Measurements from ENCODE around the gene MYOZ3. TPM values are rescaled to one million over a fixed set of nuclear protein-coding genes. Genes with fewer than 3 reads are reported as not detected.

The MYOZ3 gene
- total and polyA plus RNA-seq, 2 of the 8 experiments (the other 6 are each of a cell fraction or from before 2014, with no cell fraction given): 9.6 to 19.1 TPM

- no peak overlapping the region for H4K5ac ChIP-seq (ENCODE audit: insufficient read length, low read depth, low read length)
- no peaks in the 10 kb centered on the region for H3K23me2 ChIP-seq (ENCODE audit: low read depth, low read length)
- POLR2A ChIA-PET (ENCODE audit: partially characterized antibody): interaction anchor here (1.2 to 1.9 kb wide), 2 partner anchors 9 to 187 kb away, joined by 3 to 6 read pairs; partner anchors contain the start of gene RPS14
- no peak overlapping the region for H3K4me3 ChIP-seq (ENCODE audit: extremely low read depth in 1 of 4, insufficient read depth in 2 of 4, low read depth in 3 of 4, low read length in 4 of 4)
- no peak overlapping the region; a peak in 1 of 4 replicates for H3K4me2 ChIP-seq (ENCODE audit: insufficient read depth in 1 of 2, low read depth in 2 of 2, low read length in 2 of 2)
- WGBS, 2 experiments (ENCODE audit: extremely low coverage in 1 of 2, insufficient coverage in 1 of 2, insufficient read length in 1 of 2, insufficient replicate concordance in 2 of 2, low coverage in 1 of 2, low lambda C conversion rate in 2 of 2, missing lambda C conversion rate in 1 of 2): 92% methylated on average over 4 of the region's 6 CpGs; no CpG with 5 or more reads in 1 of the 2 experiments
- H3K79me1 ChIP-seq (ENCODE audit: low read depth, low read length): no peaks in the 10 kb centered on the region
- H2BK5ac ChIP-seq (ENCODE audit: low read depth, low read length): no peak overlapping the region
- DNase-seq (ENCODE audit: low read depth in 1 of 2, low spot score in 2 of 2) (no peak), FAIRE-seq (no peak)
- H2AFZ ChIP-seq (ENCODE audit: low read length): no peak overlapping the region
- no peak overlapping the region for H3K23ac ChIP-seq (ENCODE audit: insufficient read length)
- no peak overlapping the region for H3K14ac ChIP-seq (ENCODE audit: insufficient read length)
- H2AK5ac ChIP-seq (ENCODE audit: low read depth, low read length): no peak overlapping the region
- no peak overlapping the region for H3K9ac ChIP-seq (replicated peaks in 1 of 4; ENCODE audit: extremely low read depth in 1 of 4, low read depth in 3 of 4, low read length in 3 of 4)
- H3K27ac ChIP-seq (ENCODE audit: low read depth, low read length): no peak overlapping the region
- no peak overlapping the region; the same call in 1 of the 2 replicates for H3K18ac ChIP-seq (ENCODE audit: extremely low read depth, low read length)
- H4K91ac ChIP-seq (replicated peaks; ENCODE audit: insufficient read length, low read length): no peak overlapping the region
- no peak overlapping the region for H3K56ac ChIP-seq (replicated peaks; ENCODE audit: insufficient read length, low read depth, low read length)
- TF ChIP-seq POU5F1 (IDR thresholded peaks at IDR 0.05; ENCODE audit: low read depth, low read length) (no peak), RAD21 (IDR thresholded peaks at IDR 0.05 in 1 of 2, conservative IDR thresholded peaks at IDR 0.05 in 1 of 2; ENCODE audit: low read depth in 2 of 2, low read length in 2 of 2) (no peak), CTBP2 (IDR thresholded peaks at IDR 0.05; ENCODE audit: borderline replicate concordance, insufficient read depth, insufficient read length, low read length) (no peak), GABPA (IDR thresholded peaks at IDR 0.05; ENCODE audit: borderline replicate concordance, insufficient read depth, low read length) (no peak), RFX5 (IDR thresholded peaks at IDR 0.05; ENCODE audit: borderline replicate concordance, low read depth, low read length) (no peak), GTF2F1 (IDR thresholded peaks at IDR 0.05; ENCODE audit: borderline replicate concordance, low read depth, low read length) (no peak)
- CTCF ChIA-PET (ENCODE audit: partially characterized antibody): interaction anchor here (18.4 kb wide), 1 partner anchor 19 kb away, joined by 247 read pairs; the partner anchor contains the start of gene MYOZ3
- no peak overlapping the region for H3K4ac ChIP-seq (replicated peaks; ENCODE audit: insufficient read length, low read depth, low read length)
- no peaks in the 10 kb centered on the region for H3K36me3 ChIP-seq (ENCODE audit: control insufficient read depth in 2 of 4, insufficient read depth in 4 of 4, low read length in 3 of 4)
- H3K27me3 ChIP-seq (replicated peaks in 1 of 4; ENCODE audit: control insufficient read depth in 3 of 4, extremely low read depth in 1 of 4, insufficient read depth in 3 of 4, low read length in 3 of 4): no peaks in the 10 kb centered on the region
- no peaks in the 10 kb centered on the region for H4K20me1 ChIP-seq (replicated peaks in 1 of 2; ENCODE audit: control insufficient read depth in 1 of 2, insufficient read depth in 2 of 2, low read length in 2 of 2)
- H3K4me1 ChIP-seq (replicated peaks in 1 of 4; ENCODE audit: control insufficient read depth in 3 of 4, insufficient read depth in 4 of 4, low read length in 3 of 4): peaks cover 0 to 22% (median 12%) of the 10 kb centered on the region in 4 experiments; a peak in 5 of 7 replicates
- 0 out of 2 replicates have a peak overlapping the region, but pooled peaks have one; percentile 32 for H2BK20ac ChIP-seq (ENCODE audit: low read length)
- no peaks in the 10 kb centered on the region for H3K9me3 ChIP-seq (ENCODE audit: insufficient read depth in 2 of 2, low read depth in 1 of 2, low read length in 1 of 2)
- no peaks in the 10 kb centered on the region for H3K79me2 ChIP-seq (ENCODE audit: control insufficient read depth in 1 of 2, insufficient read depth in 2 of 2, low read length in 2 of 2)
- no peak overlapping the region for H2BK120ac ChIP-seq (replicated peaks; ENCODE audit: low read depth, low read length)
- H4K8ac ChIP-seq (ENCODE audit: extremely low read depth, insufficient read depth, low read length): no peak overlapping the region
- H2BK15ac ChIP-seq (ENCODE audit: low read length): no peak overlapping the region
- H2BK12ac ChIP-seq (ENCODE audit: low read depth, low read length): no peak overlapping the region; the same call in 1 of the 2 replicates
Observed at GRCh38 chr5:150636391-150637244, 24.4 kb upstream of the MYOZ3 start.
